ENCODE data around the gene SAGE1.
"Not testable (repeated sequence)": the region's sequence is repeated elsewhere in the genome, so short reads cannot be mapped to it uniquely, and the experiment has no call there.

SAGE1 gene, protein sequence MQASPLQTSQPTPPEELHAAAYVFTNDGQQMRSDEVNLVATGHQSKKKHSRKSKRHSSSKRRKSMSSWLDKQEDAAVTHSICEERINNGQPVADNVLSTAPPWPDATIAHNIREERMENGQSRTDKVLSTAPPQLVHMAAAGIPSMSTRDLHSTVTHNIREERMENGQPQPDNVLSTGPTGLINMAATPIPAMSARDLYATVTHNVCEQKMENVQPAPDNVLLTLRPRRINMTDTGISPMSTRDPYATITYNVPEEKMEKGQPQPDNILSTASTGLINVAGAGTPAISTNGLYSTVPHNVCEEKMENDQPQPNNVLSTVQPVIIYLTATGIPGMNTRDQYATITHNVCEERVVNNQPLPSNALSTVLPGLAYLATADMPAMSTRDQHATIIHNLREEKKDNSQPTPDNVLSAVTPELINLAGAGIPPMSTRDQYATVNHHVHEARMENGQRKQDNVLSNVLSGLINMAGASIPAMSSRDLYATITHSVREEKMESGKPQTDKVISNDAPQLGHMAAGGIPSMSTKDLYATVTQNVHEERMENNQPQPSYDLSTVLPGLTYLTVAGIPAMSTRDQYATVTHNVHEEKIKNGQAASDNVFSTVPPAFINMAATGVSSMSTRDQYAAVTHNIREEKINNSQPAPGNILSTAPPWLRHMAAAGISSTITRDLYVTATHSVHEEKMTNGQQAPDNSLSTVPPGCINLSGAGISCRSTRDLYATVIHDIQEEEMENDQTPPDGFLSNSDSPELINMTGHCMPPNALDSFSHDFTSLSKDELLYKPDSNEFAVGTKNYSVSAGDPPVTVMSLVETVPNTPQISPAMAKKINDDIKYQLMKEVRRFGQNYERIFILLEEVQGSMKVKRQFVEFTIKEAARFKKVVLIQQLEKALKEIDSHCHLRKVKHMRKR

DNA sequence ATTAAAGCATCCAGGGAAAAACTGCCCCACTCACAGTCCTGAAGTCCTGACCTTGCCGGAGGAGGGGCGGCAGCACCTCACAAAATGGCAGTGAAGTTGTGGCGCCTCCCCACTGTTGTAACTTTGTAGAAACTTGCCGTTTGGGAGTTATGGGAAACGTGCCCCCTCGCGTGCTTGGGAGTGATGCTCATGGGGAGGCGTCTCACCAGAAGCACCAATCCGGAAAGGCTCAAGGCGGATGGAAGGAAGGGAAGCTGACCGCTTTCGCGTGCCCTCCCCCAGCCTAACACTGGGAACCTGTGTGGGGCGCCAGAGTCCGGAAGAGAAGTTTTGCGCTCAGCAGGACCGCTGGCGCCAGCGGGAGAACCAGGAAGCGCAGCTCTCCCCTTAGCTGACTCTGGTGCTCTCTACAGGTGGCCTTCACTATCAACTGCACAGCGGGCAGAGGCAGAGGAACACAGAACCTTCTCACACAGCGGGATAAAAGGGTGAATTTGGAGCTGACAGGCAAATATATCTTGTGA, at the start of gene SAGE1, which contains the start of gene CT45A10:
Gene SAGE1, plus strand, starts transcription at position 423 of the 524 bp plus-strand sequence. CDS start 2,527 bp downstream, outside the sequence.
Gene CT45A10, minus strand, starts transcription at position 151 of the 524 bp plus-strand sequence. CDS start 8,100 bp downstream, outside the sequence.
- no peak for DNase-seq (ENCODE audit: low read depth in 2 of 2, low spot score in 1 of 2)

DNA sequence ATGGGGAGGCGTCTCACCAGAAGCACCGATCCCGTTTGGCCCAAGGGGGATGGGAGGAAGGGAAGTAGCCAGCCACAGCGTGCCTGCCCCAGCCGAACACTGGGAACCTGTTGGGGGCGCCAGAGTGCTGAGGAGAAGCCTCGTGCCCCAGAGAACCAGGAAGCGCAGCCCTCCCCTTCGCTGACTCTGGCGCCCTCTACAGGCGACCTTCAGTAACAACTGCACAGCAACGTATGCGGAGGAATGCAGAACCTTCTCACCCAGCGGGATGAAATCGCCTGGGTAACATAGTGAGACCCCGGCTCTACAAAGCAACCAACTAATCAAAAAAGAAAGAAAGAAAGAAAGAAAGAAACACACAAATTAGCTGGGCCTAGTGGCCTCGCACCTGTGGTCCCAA, 39.1 kb upstream of the SAGE1 start, which contains the start of gene CT45A8:
Gene CT45A8, minus strand, starts transcription at position 101 of the 400 bp plus-strand sequence. CDS start 3,755 bp downstream, outside the sequence.
- not testable (repeated sequence) for DNase-seq (ENCODE audit: low read depth in 2 of 2, low spot score in 1 of 2)

DNA sequence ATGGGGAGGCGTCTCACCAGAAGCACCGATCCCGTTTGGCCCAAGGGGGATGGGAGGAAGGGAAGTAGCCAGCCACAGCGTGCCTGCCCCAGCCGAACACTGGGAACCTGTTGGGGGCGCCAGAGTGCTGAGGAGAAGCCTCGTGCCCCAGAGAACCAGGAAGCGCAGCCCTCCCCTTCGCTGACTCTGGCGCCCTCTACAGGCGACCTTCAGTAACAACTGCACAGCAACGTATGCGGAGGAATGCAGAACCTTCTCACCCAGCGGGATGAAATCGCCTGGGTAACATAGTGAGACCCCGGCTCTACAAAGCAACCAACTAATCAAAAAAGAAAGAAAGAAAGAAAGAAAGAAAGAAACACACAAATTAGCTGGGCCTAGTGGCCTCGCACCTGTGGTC, 21.8 kb upstream of the SAGE1 start, which contains the start of gene CT45A9:
Gene CT45A9, minus strand, starts transcription at position 101 of the 400 bp plus-strand sequence. CDS start 3,751 bp downstream, outside the sequence.
- DNase-seq (ENCODE audit: low read depth in 2 of 2, low spot score in 1 of 2): not testable (repeated sequence)

DNA sequence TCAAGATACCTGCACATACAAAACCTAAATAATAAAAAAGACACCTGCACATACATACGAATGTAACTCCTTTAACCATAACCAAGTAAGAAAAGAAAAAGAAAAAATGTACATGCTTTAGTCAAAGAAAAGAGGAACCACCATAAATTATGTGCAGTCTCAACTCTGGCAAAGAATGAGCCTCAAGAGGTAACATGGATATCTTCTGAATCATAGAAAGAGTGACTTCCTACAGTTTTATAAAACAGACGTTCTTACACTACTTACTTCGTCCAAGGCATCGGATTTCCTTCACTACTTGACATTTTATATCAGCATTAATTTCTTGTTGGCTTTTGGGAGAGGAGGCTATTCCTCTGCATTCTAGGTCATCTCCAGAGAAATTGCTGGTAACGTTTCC, 10.8 kb upstream of the SAGE1 start:
- not testable (repeated sequence) for DNase-seq (ENCODE audit: low read depth in 2 of 2, low spot score in 1 of 2)

DNA sequence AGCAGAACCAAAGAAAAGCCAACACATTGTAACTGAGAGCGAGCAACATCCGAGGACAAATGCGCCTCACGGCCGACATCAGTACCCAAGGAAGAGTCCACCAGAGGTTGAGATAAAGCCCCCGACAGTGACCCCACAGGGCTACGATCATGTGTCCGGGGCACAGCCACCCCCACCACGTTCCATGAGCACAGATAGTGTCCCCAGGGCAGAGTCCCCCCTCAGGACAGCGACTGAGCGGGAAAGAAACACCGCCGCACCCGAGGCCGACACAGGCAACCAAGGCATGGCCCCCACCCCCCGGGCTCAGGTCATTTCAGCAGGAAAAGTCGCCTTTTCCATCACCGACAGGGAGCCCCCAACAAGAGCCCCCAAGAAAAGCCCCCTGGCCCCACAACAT, 5.3 kb upstream of the SAGE1 start:
- not testable (repeated sequence) for DNase-seq (ENCODE audit: low read depth in 2 of 2, low spot score in 1 of 2)

DNA sequence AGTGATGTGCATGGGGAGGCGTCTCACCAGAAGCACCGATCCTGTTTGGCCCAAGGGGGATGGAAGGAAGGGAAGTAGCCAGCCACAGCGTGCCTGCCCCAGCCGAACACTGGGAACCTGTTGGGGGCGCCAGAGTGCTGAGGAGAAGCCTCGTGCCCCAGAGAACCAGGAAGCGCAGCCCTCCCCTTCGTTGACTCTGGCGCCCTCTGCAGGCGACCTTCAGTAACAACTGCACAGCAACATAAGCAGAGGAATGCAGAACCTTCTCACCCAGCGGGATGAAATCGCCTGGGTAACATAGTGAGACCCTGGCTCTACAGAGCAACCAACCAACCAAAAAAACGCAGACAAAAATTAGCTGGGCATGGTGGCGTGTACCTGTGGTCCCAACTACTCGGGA, 4.5 kb upstream of the SAGE1 start:
- not testable (repeated sequence) for DNase-seq (ENCODE audit: low read depth in 2 of 2, low spot score in 1 of 2)

DNA sequence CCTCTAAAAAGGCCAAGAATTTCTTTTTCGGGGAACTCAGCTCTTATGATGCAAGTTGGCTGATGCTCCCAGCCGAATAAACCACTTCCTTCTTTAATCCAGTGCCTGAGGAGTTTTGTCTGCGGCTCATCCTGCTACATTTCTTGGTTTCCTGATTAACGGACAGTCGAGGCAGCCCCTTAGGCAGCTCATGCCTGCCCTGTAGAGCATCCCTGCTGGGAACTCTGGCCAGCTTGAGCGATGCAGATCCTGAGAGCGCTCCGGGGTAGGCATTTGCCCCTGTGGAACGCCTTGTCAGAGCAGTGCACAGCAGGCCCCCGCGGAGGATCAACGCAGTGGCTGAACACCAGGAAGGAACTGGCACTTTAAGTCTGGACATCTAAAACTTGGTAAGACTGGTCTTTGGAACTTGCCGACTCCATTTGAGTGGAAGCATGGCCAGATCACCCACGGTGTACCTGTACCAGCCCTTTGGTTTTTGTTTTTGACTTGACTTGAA, 3.4 kb upstream of the SAGE1 start:
- DNase-seq (ENCODE audit: low read depth in 2 of 2, low spot score in 1 of 2): no peak

DNA sequence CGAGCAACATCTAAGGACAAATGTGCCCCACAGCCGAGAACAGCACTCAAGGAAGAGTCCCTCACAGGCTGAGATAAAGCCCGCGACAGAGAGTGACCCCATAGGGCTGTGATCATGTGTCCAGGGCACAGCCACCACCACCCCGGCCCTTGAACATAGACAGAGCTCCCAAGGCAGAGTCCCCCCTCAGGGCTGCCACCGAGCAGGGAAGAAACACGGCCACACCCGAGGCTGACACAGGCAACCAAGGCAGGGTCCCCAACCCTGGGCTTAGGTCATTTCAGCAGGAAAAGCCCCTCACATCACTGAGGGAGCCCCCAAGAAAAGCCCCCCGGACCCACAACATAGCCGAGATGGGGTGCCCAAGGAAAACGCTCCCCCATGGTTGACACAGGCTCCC, 735 bp upstream of the SAGE1 start:
- no peak for DNase-seq (ENCODE audit: low read depth in 2 of 2, low spot score in 1 of 2)

DNA sequence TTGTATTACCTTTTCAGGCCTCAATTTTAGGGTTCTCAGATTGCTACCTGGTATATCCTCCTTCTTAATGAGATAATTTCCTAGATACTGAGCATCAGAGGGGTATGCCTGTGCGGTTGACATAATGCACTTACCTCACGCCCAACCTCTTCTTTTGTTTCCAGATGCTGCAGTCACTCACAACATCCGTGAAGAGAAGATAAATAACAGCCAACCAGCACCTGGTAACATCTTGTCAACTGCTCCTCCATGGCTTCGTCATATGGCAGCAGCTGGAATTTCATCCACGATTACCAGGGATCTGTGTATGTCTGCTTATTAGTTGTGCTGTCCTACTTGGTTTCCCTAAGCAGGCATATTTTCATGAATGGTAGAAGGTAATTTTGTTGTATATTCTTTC, 16.7 kb downstream of the SAGE1 start:
- no peak for DNase-seq (ENCODE audit: low read depth in 2 of 2, low spot score in 1 of 2)

DNA sequence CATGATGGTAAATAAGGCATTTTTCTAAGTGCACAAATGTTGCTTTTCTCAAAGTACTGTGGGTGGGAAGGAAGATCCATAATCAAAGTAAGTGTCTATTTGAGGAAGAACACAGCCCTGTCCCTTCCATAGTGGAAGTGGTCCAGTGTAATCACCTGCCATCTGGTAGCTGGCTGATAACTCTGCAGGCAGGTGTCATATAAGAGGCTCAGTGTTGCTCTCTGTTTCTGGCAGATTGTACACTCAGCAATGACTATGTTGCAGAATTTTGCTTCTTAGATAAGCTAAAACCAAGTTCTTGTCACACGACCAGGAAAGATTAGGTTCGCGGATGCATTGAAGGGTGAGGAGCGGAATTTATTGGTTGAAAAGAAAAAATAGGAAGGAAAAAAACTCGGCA, 20.9 kb downstream of the SAGE1 start:
- DNase-seq (ENCODE audit: low read depth in 2 of 2, low spot score in 1 of 2): no peak

DNA sequence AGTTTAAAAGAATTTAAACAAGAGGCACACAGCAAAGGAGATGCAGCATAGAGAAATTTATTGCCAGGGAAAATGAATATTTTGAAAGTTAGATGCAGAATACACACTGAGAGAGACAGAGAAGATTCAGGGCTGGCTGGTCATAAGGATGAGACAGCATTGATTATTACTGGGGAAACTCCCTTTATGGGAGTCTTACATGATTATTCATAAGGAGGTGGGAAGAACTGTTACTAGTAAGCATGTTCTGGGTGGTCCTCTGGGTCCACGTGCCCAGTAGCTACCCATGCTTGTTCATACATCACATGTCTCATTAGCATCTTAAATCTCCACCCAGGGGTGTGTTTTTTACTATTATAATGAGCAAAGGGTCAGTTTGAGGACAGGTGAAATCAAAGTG, 27.0 kb downstream of the SAGE1 start:
- not testable (repeated sequence) for DNase-seq (ENCODE audit: low read depth in 2 of 2, low spot score in 1 of 2)

DNA sequence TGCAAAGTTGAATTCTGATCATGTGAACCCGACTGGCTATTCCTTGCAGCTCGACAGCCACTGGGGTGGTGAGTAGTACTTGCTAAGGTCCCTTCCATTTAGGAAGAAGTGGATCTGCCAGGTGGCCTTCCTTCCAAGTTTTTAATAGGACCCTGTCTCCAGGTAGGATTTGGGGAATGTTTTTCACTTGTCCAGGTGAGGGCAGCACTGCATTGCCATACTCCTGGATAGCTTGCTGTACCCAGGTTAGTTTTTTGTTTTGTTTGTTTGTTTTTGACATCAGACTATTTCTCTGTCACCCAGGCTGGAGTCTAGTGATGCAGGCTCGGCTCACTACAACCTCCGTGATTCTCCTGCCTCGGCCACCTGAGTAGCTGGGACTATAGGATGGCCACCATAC, 29.8 kb downstream of the SAGE1 start:
- DNase-seq (ENCODE audit: low read depth in 2 of 2, low spot score in 1 of 2): no peak

DNA sequence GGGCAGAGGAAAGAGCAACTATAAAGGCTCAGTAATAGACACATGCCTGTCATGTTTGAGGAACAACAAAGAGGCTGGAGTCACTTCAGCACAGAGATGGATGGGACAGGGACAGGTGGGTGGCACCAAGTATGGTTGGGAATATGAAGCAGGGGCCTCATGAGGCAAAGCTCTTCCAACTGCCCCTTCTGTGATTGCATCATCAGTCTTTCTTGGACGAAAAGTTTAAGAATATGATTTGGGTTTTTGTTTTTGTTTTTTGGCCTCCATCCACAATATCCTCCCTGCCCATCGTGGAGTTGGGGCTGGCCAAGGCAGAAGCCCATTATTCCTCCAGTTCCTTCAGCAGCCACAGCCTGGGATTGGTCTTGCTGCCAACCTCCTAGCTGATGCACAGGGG, 34.4 kb downstream of the SAGE1 start:
- no peak for DNase-seq (ENCODE audit: low read depth in 2 of 2, low spot score in 1 of 2)

DNA sequence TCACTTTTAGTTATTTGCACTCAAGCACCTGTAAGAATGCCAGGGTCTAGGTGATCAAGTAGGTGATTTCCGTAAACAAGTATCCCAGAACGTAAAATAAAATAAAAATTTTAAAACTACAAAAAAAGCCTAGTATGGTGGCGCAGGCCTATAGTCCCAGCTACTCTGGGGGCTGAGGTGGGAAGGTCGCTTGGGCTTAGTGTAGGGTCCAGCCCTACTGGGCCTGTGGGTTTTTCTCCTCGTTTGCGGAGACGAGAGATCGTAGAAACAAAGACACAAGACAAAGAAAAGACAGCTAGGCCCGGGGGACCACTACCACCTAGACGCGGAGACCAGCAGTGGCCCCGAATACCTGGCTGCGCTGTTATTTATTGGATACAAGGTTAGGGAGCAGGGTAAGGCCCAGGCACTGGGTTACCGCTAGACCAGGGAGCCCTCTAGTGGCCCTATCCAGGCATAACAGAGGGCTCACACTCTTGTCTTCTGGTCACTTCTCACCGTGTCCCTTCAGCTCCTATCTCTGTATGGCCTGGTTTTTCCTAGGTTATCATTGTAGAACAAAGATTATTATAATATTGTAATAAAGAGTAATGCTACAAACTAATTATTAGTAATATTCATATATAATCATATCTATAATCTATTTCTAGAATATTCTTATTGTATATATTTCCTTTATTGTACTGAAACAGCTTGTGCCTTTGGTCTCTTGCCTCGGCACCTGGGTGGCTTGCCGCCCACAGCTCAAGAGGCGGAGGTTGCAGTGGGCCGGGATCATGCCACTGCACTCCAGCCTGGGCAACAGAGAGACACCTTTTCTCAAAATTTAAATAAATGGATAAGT, 38.4 kb downstream of the SAGE1 start:
- no peak for DNase-seq (ENCODE audit: low read depth in 2 of 2, low spot score in 1 of 2)

DNA sequence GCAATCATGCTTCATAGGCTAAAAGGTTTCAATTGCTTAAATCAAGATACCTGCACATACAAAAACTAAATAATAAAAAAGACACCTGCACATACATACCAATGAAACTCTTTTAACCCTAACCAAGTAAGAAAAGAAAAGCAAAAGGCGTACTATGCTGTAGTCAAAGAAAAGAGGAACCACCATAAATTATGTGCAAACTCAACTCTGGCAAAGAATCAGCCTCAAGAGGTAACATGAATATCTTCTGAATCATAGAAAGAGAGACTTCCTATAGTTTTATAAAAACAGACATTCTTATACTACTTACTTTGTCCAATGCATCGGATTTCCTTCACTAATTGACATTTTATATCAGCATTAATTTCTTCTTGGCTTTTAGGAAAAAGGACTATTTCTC, 51.0 kb downstream of the SAGE1 start:
- no peak for DNase-seq (ENCODE audit: low read depth in 2 of 2, low spot score in 1 of 2)

DNA sequence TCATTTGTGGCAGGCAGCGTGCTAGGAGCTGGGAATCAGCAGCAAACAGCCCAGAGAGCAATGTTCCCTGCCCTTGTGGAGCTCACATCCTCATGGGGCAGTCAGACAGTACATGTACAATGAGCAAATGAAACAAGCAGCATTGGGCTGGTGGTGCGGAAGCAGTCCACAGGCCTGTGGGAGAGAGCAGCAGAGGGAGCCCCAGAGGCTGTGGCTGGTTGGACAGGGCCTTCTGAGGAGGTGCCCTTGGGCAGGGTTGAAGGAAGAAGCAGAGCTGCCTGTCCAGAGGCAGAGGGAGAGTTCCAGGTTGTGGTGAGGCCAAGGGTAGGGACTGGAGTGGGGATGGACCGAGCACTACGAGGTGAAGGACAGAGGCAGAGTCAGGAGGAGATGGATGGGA, 57.8 kb downstream of the SAGE1 start:
- DNase-seq (ENCODE audit: low read depth in 2 of 2, low spot score in 1 of 2): no peak

Measured in stimulated activated CD8-positive, alpha-beta memory T cell treated with anti-CD3 and anti-CD28 coated beads, Interleukin-4, amount 100 ng/mL, for 4 hours (primary cell).